Measurements from ENCODE around the gene CRTC3. TPM values are rescaled to one million over a fixed set of nuclear protein-coding genes. Genes with fewer than 3 reads are reported as not detected.
A peak's percentile ranks its signal among the peaks of the same experiment; 100 is the strongest.
"Not testable (repeated sequence)": the region's sequence is repeated elsewhere in the genome, so short reads cannot be mapped to it uniquely, and the experiment has no call there.

The CRTC3 gene
- total and polyA plus RNA-seq, 4 donors: 12.9 to 82.2 (median 44.0) TPM

- intact Hi-C loops (cut with DNase I): no loop called here
- Histone ChIP-seq H3K27ac (ENCODE audit: low read depth in 1 of 2, low read length in 2 of 2) (peak overlapping the region in 1 of 2 donors; percentile 30), H3K9me3 (ENCODE audit: control insufficient read depth, low read length) (no peaks in the 10 kb centered on the region), H3K27me3 (ENCODE audit: control insufficient read depth in 1 of 2, insufficient read depth in 2 of 2, low read length in 1 of 2) (no peaks in the 10 kb centered on the region), H3K36me3 (ENCODE audit: control insufficient read depth in 1 of 2, insufficient read depth in 2 of 2, low read length in 1 of 2) (no peaks in the 10 kb centered on the region), H3K4me3 (ENCODE audit: low read length in 2 of 2) (peak overlapping the region; percentile 42 to 43), H3K4me1 (ENCODE audit: control insufficient read depth in 1 of 2, insufficient read depth in 2 of 2, low read length in 2 of 2) (no peaks in the 10 kb centered on the region)
- 3 to 4% methylated on average over 68 to 75 of the region's 75 CpGs for WGBS, 2 donors
- peak; percentile 90 for ATAC-seq (ENCODE audit: low FRiP score)
- DNase-seq: peak; percentile 84 to 87
Measured at GRCh38 chr15:90665288-90666134, 135.8 kb downstream of the CRTC3 start.

- H3K27me3 ChIP-seq (ENCODE audit: control insufficient read depth in 1 of 2, insufficient read depth in 2 of 2, low read length in 1 of 2): no peaks in the 10 kb centered on the region
- H3K9me3 ChIP-seq (ENCODE audit: control insufficient read depth, low read length): no peaks in the 10 kb centered on the region
- no peaks in the 10 kb centered on the region for H3K4me1 ChIP-seq (ENCODE audit: control insufficient read depth in 1 of 2, insufficient read depth in 2 of 2, low read length in 2 of 2)
- no peaks in the 10 kb centered on the region for H3K36me3 ChIP-seq (ENCODE audit: control insufficient read depth in 1 of 2, insufficient read depth in 2 of 2, low read length in 1 of 2)
- no peak overlapping the region for H3K27ac ChIP-seq (ENCODE audit: low read depth in 1 of 2, low read length in 2 of 2)
- ATAC-seq (ENCODE audit: low FRiP score) (no peak), DNase-seq (no peak)
- intact Hi-C loops (cut with DNase I): no loop called here
- WGBS, 2 donors: 91 to 95% methylated on average over 13 to 14 of the region's 14 CpGs
- H3K4me3 ChIP-seq (ENCODE audit: low read length in 2 of 2): no peak overlapping the region
Measured at GRCh38 chr15:90666135-90666909, 136.6 kb downstream of the CRTC3 start.

GRCh38 chr15:90667073-90667754 is 137.5 kb downstream of the CRTC3 start:
- no peaks in the 10 kb centered on the region for H3K27me3 ChIP-seq (ENCODE audit: control insufficient read depth in 1 of 2, insufficient read depth in 2 of 2, low read length in 1 of 2)
- no peak overlapping the region for H3K4me3 ChIP-seq (ENCODE audit: low read length in 2 of 2)
- no peaks in the 10 kb centered on the region for H3K4me1 ChIP-seq (ENCODE audit: control insufficient read depth in 1 of 2, insufficient read depth in 2 of 2, low read length in 2 of 2)
- H3K9me3 ChIP-seq (ENCODE audit: control insufficient read depth, low read length): no peaks in the 10 kb centered on the region
- intact Hi-C loops (cut with DNase I): no loop called here
- DNase-seq (no peak), ATAC-seq (ENCODE audit: low FRiP score) (no peak)
- H3K27ac ChIP-seq (ENCODE audit: low read depth in 1 of 2, low read length in 2 of 2): no peak overlapping the region
- WGBS, 2 donors: 81 to 90% methylated on average over 8 of the region's 8 CpGs
- no peaks in the 10 kb centered on the region for H3K36me3 ChIP-seq (ENCODE audit: control insufficient read depth in 1 of 2, insufficient read depth in 2 of 2, low read length in 1 of 2)

- 89 to 90% methylated on average over 7 of the region's 7 CpGs for WGBS, 2 donors
- DNase-seq; intact Hi-C loops (cut with DNase I); ATAC-seq (ENCODE audit: low FRiP score); H3K27ac ChIP-seq (ENCODE audit: low read depth in 1 of 2, low read length in 2 of 2); H3K27me3 ChIP-seq (ENCODE audit: control insufficient read depth in 1 of 2, insufficient read depth in 2 of 2, low read length in 1 of 2); H3K4me3 ChIP-seq (ENCODE audit: low read length in 2 of 2); H3K9me3 ChIP-seq (ENCODE audit: control insufficient read depth, low read length); H3K36me3 ChIP-seq (ENCODE audit: control insufficient read depth in 1 of 2, insufficient read depth in 2 of 2, low read length in 1 of 2); H3K4me1 ChIP-seq (ENCODE audit: control insufficient read depth in 1 of 2, insufficient read depth in 2 of 2, low read length in 2 of 2): not testable (repeated sequence)
Measured at GRCh38 chr15:90667755-90668345, 138.1 kb downstream of the CRTC3 start.

GRCh38 chr15:90670631-90671030 is 140.9 kb downstream of the CRTC3 start:
- H3K4me1 ChIP-seq (ENCODE audit: control insufficient read depth in 1 of 2, insufficient read depth in 2 of 2, low read length in 2 of 2); H3K9me3 ChIP-seq (ENCODE audit: control insufficient read depth, low read length); H3K27me3 ChIP-seq (ENCODE audit: control insufficient read depth in 1 of 2, insufficient read depth in 2 of 2, low read length in 1 of 2); intact Hi-C loops (cut with DNase I); ATAC-seq (ENCODE audit: low FRiP score); H3K27ac ChIP-seq (ENCODE audit: low read depth in 1 of 2, low read length in 2 of 2); H3K36me3 ChIP-seq (ENCODE audit: control insufficient read depth in 1 of 2, insufficient read depth in 2 of 2, low read length in 1 of 2); DNase-seq; H3K4me3 ChIP-seq (ENCODE audit: low read length in 2 of 2): not testable (repeated sequence)
- 95% methylated on average over 8 of the region's 8 CpGs for WGBS, 2 donors

GRCh38 chr15:90671216-90671615 is 141.5 kb downstream of the CRTC3 start:
- H3K36me3 ChIP-seq (ENCODE audit: control insufficient read depth in 1 of 2, insufficient read depth in 2 of 2, low read length in 1 of 2): no peaks in the 10 kb centered on the region

GRCh38 chr15:90673357-90673756 is 143.6 kb downstream of the CRTC3 start:
- intact Hi-C loops (cut with DNase I); H3K9me3 ChIP-seq (ENCODE audit: control insufficient read depth, low read length); H3K27ac ChIP-seq (ENCODE audit: low read depth in 1 of 2, low read length in 2 of 2); H3K4me3 ChIP-seq (ENCODE audit: low read length in 2 of 2); ATAC-seq (ENCODE audit: low FRiP score); H3K36me3 ChIP-seq (ENCODE audit: control insufficient read depth in 1 of 2, insufficient read depth in 2 of 2, low read length in 1 of 2); DNase-seq; H3K27me3 ChIP-seq (ENCODE audit: control insufficient read depth in 1 of 2, insufficient read depth in 2 of 2, low read length in 1 of 2); H3K4me1 ChIP-seq (ENCODE audit: control insufficient read depth in 1 of 2, insufficient read depth in 2 of 2, low read length in 2 of 2): not testable (repeated sequence)
- 95 to 96% methylated on average over 9 to 10 of the region's 10 CpGs for WGBS, 2 donors

More at GRCh38 chr15:90671216-90671615, 141.5 kb downstream of the CRTC3 start:
- H3K9me3 ChIP-seq (ENCODE audit: control insufficient read depth, low read length): no peaks in the 10 kb centered on the region
- WGBS, 2 donors: 91 to 93% methylated on average over 4 of the region's 4 CpGs
- no peak for DNase-seq
- H3K4me1 ChIP-seq (ENCODE audit: control insufficient read depth in 1 of 2, insufficient read depth in 2 of 2, low read length in 2 of 2): no peaks in the 10 kb centered on the region
- no peak overlapping the region for H3K4me3 ChIP-seq (ENCODE audit: low read length in 2 of 2)
- intact Hi-C loops (cut with DNase I): no loop called here
- ATAC-seq (ENCODE audit: low FRiP score): no peak
- H3K27ac ChIP-seq (ENCODE audit: low read depth in 1 of 2, low read length in 2 of 2): no peak overlapping the region
- no peaks in the 10 kb centered on the region for H3K27me3 ChIP-seq (ENCODE audit: control insufficient read depth in 1 of 2, insufficient read depth in 2 of 2, low read length in 1 of 2)

- Histone ChIP-seq H3K4me1 (ENCODE audit: control insufficient read depth in 1 of 2, insufficient read depth in 2 of 2, low read length in 2 of 2) (no peaks in the 10 kb centered on the region), H3K36me3 (ENCODE audit: control insufficient read depth in 1 of 2, insufficient read depth in 2 of 2, low read length in 1 of 2) (no peaks in the 10 kb centered on the region), H3K27ac (ENCODE audit: low read depth in 1 of 2, low read length in 2 of 2) (no peak overlapping the region), H3K9me3 (ENCODE audit: control insufficient read depth, low read length) (no peaks in the 10 kb centered on the region), H3K27me3 (ENCODE audit: control insufficient read depth in 1 of 2, insufficient read depth in 2 of 2, low read length in 1 of 2) (no peaks in the 10 kb centered on the region), H3K4me3 (ENCODE audit: low read length in 2 of 2) (no peak overlapping the region)
- WGBS, 2 donors: 81 to 85% methylated on average over 3 of the region's 3 CpGs
- DNase-seq (no peak), ATAC-seq (ENCODE audit: low FRiP score) (no peak)
- intact Hi-C loops (cut with DNase I): no loop called here
Measured at GRCh38 chr15:90674476-90674875, 144.8 kb downstream of the CRTC3 start.

Measured in aorta (tissue), 5 donors.